Heart left ventricle (tissue), 13 donors: Measurements from ENCODE around the gene ANKRD24.

Source experiments
- CTCF ChIP-seq, 12 donors: fragments of 200-600 bp; sonication (generic) in 4 of 12; IDR thresholded peaks; one replicate each; pipeline versions ENCODE4 v1.5.0 to v1.8.0; 2018 to 2022; ENCODE audit warnings: antibody characterized with exemption in 12 of 12, mild to moderate bottlenecking in 5 of 12
- POLR2A ChIP-seq, 2 donors: fragments of 450-650 bp; IDR thresholded peaks; one replicate each; pipeline ENCODE4 v1.6.1; 2017; ENCODE audit warnings: antibody characterized with exemption in 2 of 2, mild to moderate bottlenecking in 2 of 2, moderate library complexity in 2 of 2
- donor health status: ischemic (EF 13 %, LVEDD 7.1; RV severe dilation, severe dysfunction).
- donor health status: DM: no; HTN: yes; CAD: no.
- donor health status: DM: no; HTN: no; CAD: no.
- donor health status: ischemic (EF 25% LVEDD 6.9; RV normal size, moderate dysfunction).
- donor health status: ischemic (EF 25% LVEDD 5.7; RV mildly dilated, moderate dysfunction).
- donor health status: ischemic (EF 35%, LVEDD 5.7; RV mildly dilated, moderate dysfunction).
- donor health status: nonischemic (EF 11% LVEDD 7.7; RV severe dilation, severe dysfunction).
- donor health status: DM: yes; HTN: yes; CAD: no.
- donor health status: PGD.
- donor health status: ischemic (EF 29% LVEDD 5.4; RV normal size, mild dysfunction).
- donor health status: nonischemic (EF 23%, LVEDD 6.1; RV moderate dilation, normal function).

GRCh38 chr19:4151623-4152022, 30.9 kb upstream of the ANKRD24 start:
- no peak for TF ChIP-seq POLR2A (IDR thresholded peaks at IDR 0.05)
- TF ChIP-seq CTCF (IDR thresholded peaks at IDR 0.05): no peak
